Stimulated activated CD4-positive, alpha-beta T cell treated with anti-CD3 and anti-CD28 coated beads, Interleukin-15, amount 100 ng/mL, for 48 hours (primary cell): ENCODE data around the gene FARP1.
"Not testable (repeated sequence)": the region's sequence is repeated elsewhere in the genome, so short reads cannot be mapped to it uniquely, and the experiment has no call there.

ENCODE experiments used
- DNase-seq, 2 donors: peaks; one replicate each; pipeline ENCODE4 v3.0.0-alpha.2; 2020; ENCODE audit warnings: low read depth in 2 of 2

Gene FARP1

DNA sequence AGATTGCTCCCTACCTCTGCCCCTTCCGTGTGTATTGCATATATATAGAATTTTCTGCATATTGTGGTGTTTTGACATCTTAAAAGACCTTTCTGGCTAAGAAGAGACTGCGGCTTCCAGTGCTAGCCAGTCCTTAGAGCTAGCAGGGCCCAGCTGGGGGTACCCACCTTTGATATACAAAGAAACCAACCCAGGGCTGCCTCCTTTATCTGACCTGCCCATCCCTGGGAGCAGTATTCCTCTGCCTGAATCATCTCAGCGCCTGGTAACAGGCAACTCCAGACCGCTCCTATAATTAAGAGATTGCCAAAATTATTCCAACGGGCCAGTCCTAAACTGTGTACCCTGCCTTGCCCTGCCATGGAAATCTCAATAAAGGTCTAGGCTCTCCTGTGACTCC is 220.4 kb downstream of the FARP1 start:
- DNase-seq: no peak

DNA sequence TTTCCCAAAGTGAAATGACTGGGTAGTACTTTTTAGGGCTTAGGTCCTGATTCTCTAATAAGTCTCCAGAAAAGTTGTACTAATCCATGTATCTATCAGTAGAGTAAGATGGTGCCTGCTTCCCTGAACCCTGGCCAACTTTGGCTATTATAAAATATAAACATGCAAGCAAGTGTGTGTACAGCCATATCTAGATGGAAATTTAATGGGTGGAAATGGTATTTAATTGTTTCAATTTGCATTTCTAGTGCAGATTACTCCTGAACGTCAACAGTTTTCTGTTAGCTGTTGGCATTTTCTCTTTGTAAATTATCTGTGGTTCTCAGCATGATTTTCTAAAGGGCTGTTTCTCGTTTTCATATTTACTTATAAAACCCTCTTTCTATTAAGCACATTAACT is 221.3 kb downstream of the FARP1 start:
- no peak for DNase-seq

GRCh38 chr13:98364647-98365046 is 221.8 kb downstream of the FARP1 start:
- no peak for DNase-seq

- no peak for DNase-seq
Measured at GRCh38 chr13:98365302-98365701, 222.4 kb downstream of the FARP1 start.

- DNase-seq: no peak
Measured at GRCh38 chr13:98366010-98366409, 223.1 kb downstream of the FARP1 start.

DNA sequence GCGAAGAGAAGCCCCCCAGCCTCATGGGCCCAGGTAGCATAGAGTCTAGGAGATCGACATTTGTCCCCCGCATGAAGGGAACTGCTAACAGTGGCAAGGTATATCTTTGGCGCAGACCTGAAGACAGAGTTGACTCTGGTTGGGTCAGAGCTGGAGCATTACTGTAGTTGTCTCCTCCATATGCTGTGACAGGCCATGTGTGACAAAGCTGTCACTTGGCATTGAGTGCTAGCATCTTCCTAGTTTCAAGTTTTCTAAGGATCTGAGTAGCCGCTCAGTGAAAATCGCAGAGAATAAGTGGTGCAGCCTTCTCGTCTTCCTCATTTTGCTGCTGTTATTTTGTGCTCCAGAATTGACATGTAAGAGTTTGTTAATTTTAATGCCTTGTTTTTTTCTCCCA is 223.5 kb downstream of the FARP1 start:
- no peak for DNase-seq

GRCh38 chr13:98366959-98367358 is 224.1 kb downstream of the FARP1 start:
- DNase-seq: no peak

- DNase-seq: no peak
Measured at GRCh38 chr13:98368019-98368418, 225.1 kb downstream of the FARP1 start.

DNA sequence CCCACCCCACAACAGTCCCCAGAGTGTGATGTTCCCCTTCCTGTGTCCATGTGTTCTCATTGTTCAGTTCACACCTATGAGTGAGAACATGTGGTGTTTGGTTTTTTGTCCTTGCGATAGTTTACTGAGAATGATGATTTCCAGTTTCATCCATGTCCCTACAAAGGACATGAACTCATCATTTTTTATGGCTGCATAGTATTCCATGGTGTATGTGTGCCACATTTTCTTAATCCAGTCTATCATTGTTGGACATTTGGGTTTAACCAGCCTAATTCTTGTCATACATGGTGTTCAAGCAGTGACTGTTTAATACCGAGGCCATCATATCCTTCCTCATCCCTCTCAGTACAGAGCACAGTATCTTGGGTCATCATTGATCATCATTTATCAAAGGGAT is 226.6 kb downstream of the FARP1 start:
- not testable (repeated sequence) for DNase-seq

DNA sequence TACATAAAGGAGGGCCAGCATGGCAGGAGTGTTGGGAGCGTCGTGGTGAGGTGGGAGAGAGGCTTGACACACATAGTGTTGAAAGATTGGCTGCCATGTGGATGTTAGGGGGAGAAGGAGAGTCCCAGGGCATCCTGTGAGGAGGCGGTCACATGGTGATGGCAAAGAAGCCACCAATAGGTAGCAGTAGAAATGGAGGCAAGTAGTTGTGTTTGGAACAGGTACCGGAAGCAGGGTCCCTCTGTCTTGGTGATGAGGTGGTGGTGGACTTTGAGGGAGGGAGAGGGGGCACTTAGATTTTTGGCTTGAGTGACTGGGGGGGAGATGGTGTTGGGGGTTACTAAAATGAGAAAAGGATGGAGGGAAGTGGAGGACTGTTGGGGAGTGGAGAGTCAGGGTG is 227.4 kb downstream of the FARP1 start:
- no peak for DNase-seq

- DNase-seq: no peak
Measured at GRCh38 chr13:98370806-98371515, 228.1 kb downstream of the FARP1 start.

GRCh38 chr13:98371516-98372023 is 228.7 kb downstream of the FARP1 start:
- no peak for DNase-seq

DNA sequence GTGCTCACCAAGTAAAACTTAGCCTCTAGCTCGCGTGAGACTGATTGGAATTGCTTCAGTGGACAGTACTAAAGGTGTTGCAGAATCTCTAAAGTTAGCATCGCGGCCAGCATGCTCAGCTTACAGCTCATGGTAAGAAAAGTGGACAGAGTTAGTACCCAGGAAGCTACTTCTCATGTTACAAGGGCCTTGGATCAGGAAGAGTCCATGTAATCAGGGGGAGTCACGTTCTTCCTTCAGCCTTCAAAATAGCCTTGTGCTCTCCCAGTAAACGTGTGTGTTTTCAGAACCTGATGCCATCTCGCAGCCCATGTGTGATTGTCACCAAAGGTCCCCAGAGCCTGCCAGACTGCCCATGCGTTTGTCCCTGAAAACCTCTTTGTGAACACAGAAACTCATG is 230.0 kb downstream of the FARP1 start:
- no peak for DNase-seq

DNA sequence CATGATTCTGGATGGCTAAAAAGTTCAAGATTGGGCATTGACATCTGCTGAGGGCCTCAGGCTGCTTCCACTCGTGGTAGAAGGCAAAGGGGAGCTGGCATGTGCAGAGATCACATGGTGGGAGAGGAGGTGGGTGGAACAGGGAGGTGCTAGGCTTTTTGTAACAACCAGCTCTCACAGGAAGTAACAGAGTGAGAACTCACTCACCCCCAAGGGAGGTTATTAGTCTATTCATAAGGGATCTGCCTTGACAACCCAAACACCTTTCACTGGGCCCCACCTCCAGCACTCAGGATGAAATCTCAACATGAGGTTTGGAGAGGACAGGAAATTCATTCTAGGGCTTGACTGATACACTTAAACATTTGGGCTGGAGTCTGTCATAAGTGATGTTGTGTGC is 231.9 kb downstream of the FARP1 start:
- DNase-seq: no peak

- no peak for DNase-seq
Measured at GRCh38 chr13:98377635-98378378, 234.9 kb downstream of the FARP1 start.

- no peak for DNase-seq
Measured at GRCh38 chr13:98384739-98385138, 241.8 kb downstream of the FARP1 start.

GRCh38 chr13:98385606-98386005 is 242.7 kb downstream of the FARP1 start:
- DNase-seq: no peak

- no peak for DNase-seq
Measured at GRCh38 chr13:98386637-98387036, 243.7 kb downstream of the FARP1 start.

DNA sequence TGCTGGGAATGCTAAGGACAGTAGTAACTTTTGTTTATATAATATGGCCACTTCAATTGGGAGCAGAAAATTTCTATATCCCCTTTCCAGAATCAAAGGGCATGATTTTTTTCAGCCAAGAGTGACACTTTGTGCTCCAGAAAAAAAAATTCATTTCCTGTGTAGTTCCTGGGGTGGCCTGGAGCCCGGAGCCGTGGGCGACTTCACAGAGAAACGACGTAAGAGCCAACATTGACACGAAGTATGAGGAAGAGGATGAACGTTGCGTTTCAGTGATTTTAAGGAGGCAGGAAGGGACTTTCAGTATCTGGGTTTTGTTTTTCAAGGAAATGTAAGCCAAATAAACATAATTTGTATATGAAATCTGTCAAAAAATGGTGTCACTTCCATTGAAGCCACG is 246.4 kb downstream of the FARP1 start:
- DNase-seq: no peak

DNA sequence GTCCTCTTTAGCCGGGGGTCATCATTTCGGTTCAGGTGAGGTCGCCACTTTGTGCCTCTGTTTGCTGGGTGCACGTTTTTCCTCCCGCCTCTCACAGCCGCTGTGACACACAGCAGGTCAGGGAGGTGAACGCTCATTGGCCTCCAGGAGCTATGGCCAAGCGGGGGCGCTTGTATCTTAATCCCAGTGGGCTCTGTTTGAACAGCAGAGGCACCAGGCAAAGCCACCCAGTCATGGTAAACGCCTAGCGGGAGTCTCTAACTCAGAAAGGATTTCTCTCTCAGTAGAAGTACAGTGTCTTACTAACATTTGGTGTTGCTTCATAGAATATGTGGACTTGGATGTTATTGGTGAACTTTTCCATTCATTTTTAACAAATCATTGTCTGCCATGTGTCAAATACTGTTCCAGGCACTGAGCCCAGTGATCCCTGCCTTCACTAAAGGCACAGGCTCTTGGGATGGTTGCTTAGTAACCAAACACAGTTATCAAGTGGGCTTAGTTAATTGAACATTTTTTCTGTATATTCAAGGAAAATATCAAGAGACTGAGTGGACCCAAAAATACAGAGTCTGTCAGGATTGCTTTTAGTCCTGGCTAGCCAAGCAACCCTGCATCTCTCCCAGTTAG is 247.3 kb downstream of the FARP1 start:
- DNase-seq: no peak

GRCh38 chr13:98393873-98394272 is 251.0 kb downstream of the FARP1 start:
- DNase-seq: no peak

GRCh38 chr13:98394820-98395510 is 252.1 kb downstream of the FARP1 start:
- no peak for DNase-seq
